ENCODE results near the gene SNX10. TPM values are rescaled to one million over a fixed set of nuclear protein-coding genes. Genes with fewer than 3 reads are reported as not detected.
A peak's percentile ranks its signal among the peaks of the same experiment; 100 is the strongest.

SNX10 gene
- polyA plus RNA-seq, 1 donor from 2014 or later, result 112 TPM

DNA sequence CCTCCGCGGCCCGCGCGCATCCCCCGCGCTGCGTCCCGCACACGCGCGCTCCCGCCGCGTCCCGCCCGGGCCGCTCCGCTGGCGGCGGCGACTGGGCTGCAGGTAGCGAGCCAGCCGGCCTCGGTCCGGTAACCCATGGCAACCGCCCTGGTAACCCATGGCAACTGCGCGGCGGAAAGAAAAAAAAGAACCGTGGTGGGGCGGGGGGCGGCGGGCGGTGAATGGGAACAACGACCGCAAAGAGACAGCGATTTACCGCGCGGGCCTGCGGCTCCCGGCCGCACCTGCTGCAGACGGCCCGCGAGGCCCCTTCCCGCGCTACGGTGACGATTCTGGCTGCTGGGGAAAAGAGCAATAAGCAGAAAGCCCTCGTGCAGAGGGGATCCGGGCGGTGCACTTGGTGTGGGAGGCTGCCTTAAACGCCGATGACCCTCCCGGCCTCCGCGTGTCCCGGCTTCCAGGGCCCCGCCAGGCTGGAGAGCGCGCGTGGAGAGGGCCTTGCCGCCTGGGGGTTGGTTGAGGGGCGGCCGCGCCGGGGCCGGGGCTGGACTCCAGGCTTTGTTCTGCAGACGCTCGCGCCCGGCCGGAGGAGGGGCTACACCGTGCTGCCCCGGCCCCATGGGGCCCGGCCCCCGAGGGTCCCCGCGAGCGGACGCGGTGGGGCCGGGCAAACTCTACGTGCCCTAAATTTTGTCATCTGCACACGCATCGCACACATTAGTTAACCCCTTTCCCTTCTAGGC lies 84.7 kb downstream of the SNX10 start:
- Mint-ChIP-seq H3K4me1 (peaks cover 2 to 5% (median 3%) of the 10 kb centered on the region in 3 donors), H3K27me3 (no peaks in the 10 kb centered on the region), H3K27ac (peak overlapping the region in 2 of 3 donors; percentile 76 to 96), H3K36me3 (peaks cover 13% of the 10 kb centered on the region), H3K9me3 (no peaks in the 10 kb centered on the region), H3K4me3 (peak overlapping the region; percentile 75 to 94 (median 90))

DNA sequence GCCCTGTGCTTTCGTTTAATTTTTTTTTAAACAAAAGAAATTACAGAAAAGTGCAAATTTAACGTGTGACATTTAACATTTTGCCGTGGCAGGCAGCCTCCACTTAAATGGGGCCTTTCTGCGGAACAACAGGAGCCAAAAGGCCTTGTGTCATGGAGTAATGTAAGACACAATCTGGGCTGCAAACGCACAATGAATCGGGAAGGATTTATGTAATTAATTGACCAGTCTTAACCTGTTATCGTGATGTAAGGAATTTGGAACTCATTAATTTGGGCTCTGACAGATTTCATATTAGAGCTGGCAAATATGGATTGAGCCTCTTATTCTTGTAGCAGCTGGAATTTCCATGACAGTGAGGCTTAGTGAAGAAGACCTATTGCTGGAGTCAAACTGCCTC lies 86.4 kb downstream of the SNX10 start:
- H3K9me3 Mint-ChIP-seq, result no peaks in the 10 kb centered on the region
- H3K27ac Mint-ChIP-seq, result no peak overlapping the region
- no peak overlapping the region for H3K4me3 Mint-ChIP-seq
- peaks cover 2 to 5% (median 3%) of the 10 kb centered on the region in 3 donors for H3K4me1 Mint-ChIP-seq
- H3K27me3 Mint-ChIP-seq, result no peaks in the 10 kb centered on the region
- H3K36me3 Mint-ChIP-seq, result peaks cover 4% of the 10 kb centered on the region

DNA sequence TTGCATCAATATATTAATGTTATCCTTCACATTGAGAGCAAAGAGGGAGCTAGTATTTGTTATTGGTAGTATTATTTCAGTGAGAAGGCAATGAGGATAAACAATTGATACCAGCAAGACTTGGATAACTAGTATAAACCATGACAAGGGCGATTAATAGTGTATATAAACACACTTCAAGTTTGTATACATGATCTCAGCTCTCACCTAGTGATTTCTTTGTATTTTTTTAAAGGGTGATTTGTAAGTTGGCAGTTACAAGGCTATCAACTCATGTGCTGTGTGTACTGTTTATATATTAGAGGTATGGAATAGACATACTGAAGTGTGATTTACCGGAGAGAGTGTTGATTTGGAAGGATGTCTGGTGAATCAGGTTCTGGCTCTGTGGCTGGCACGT lies 88.0 kb downstream of the SNX10 start:
- Mint-ChIP-seq H3K27ac (no peak overlapping the region), H3K4me1 (peaks cover 2 to 5% (median 3%) of the 10 kb centered on the region in 3 donors), H3K4me3 (no peak overlapping the region), H3K9me3 (no peaks in the 10 kb centered on the region), H3K36me3 (no peaks in the 10 kb centered on the region), H3K27me3 (no peaks in the 10 kb centered on the region)

DNA sequence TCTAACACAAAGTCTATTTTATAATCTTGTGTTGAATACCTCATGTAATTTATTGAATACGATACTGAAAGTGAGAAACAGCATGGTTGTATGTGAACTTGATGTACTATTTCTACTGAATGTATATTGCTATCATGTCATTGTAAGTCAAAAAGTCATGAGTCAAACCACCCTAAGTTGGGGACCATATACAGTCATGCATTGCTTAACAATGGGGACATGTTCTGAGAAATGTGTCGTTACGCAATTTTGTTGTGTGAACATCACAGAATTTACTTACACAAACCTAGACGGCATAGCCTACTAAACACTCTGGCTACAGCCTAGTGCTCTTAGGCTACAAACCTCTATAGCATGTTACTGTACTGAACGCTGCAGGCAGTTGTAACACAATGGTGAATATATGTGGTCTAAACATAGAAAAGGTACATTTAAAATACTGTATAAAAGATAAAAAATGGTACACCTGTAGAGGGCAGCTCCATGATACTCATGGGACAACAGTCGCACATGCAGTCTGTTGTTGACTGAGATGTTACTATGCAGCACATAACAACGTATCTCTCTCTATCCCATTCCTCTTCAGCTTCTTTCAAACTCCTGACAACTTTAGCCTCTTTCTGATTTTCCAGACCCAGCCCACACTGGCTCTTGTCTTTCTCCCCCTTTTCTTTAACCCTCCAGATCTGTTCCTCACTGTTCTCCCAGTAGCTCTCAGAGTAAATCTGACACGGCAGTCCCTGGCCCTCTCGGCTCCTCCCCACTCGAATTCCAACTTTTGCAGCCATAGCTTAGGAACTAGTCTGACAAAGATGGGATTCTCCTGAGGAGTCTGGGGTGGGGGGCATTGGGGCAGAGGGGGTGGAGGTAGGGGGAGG lies 90.1 kb downstream of the SNX10 start:
- no peaks in the 10 kb centered on the region for H3K9me3 Mint-ChIP-seq
- no peaks in the 10 kb centered on the region for H3K27me3 Mint-ChIP-seq
- H3K4me3 Mint-ChIP-seq, result no peak overlapping the region
- no peaks in the 10 kb centered on the region for H3K36me3 Mint-ChIP-seq
- no peak overlapping the region for H3K27ac Mint-ChIP-seq
- no peaks in the 10 kb centered on the region for H3K4me1 Mint-ChIP-seq

DNA sequence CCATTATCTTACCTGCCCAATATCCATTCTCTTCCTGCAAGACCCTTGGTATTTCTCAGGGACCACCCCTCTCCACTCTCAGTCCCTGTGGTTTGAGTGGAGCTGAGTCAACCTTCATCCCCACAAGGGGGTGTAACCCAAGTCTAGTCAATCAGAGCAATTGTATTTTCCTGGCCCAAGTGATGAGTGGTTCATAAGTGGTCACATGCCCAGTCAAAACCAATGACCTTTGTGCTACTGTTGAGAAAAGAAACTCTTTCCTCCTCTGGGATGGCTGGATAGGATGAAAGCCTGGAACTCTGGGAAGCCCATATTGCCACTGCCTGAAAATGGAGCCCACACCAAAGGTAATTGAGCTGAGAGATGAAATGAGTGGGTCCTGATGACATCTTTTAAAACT lies 93.6 kb downstream of the SNX10 start:
- Mint-ChIP-seq H3K4me1 (peaks cover 0 to 2% (median 0%) of the 10 kb centered on the region in 3 donors), H3K27me3 (peaks cover 5% of the 10 kb centered on the region), H3K27ac (no peak overlapping the region), H3K36me3 (peaks cover 2% of the 10 kb centered on the region), H3K9me3 (no peaks in the 10 kb centered on the region), H3K4me3 (no peak overlapping the region)

DNA sequence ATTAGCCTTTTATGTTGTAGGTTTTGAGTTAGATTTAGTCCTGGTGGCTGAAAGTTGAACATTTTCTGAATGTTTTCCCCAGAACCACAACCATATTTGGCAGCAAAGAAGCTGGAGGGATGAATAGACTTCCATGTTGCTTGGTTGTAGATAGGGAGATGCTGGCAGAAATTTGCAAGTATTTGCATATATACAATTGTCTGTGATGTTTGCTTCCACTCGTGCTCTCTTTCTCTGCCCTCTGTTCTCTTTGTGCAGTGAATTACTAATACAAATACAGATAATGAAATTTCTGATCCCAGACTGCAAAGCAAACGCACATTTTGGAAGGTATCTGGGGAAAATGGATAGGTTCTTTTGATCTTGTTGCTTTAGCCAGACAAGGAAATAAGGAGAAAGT lies 96.1 kb downstream of the SNX10 start:
- H3K9me3 Mint-ChIP-seq, result no peaks in the 10 kb centered on the region
- H3K4me3 Mint-ChIP-seq, result no peak overlapping the region
- peaks cover 8% of the 10 kb centered on the region for H3K27me3 Mint-ChIP-seq
- no peak overlapping the region for H3K27ac Mint-ChIP-seq
- H3K4me1 Mint-ChIP-seq, result peaks cover 0 to 2% (median 0%) of the 10 kb centered on the region in 3 donors
- H3K36me3 Mint-ChIP-seq, result peaks cover 2% of the 10 kb centered on the region

DNA sequence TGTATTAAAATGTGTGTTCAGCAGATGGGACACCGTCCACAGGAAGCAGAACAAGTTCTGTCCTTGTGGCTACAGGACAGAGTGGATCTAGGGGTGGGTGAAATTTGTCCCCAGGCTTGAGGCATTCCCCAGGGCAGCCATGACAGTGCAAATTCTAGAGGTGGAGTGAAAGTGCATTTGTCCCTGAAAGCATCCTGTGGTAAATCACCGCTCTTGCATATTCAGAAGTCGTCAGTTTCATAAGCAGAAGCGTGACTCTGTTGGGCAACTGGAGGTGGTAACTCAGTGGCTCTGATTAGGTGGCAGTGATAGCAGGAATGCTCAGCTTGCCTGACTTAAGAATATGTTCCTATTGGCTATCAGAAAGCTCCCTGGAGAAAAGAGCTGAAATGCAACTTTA lies 96.6 kb downstream of the SNX10 start:
- H3K4me1 Mint-ChIP-seq, result peaks cover 0 to 2% (median 0%) of the 10 kb centered on the region in 3 donors
- H3K4me3 Mint-ChIP-seq, result no peak overlapping the region
- H3K27ac Mint-ChIP-seq, result no peak overlapping the region
- peaks cover 8% of the 10 kb centered on the region for H3K27me3 Mint-ChIP-seq
- peaks cover 2% of the 10 kb centered on the region for H3K36me3 Mint-ChIP-seq
- no peaks in the 10 kb centered on the region for H3K9me3 Mint-ChIP-seq

DNA sequence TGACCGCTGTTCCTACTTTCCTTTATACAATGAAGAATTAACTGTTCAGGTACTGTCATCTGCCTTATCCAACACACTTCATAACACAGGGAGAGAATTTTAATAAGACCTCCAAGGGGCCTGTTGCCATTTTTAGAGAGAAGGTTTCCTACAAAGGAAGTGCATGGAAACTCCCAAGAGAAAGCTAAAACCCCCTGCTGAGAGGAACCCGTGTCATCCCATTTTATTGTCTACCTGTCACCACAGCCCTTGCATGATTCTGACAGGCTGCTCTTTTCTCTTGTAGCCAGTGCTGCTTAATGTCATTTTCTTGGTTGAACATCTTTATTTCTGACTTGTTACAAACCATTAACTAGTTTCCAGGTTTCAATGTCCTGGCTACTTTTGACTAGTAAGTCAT lies 98.4 kb downstream of the SNX10 start:
- Mint-ChIP-seq H3K4me3 (no peak overlapping the region), H3K4me1 (peaks cover 0 to 2% (median 0%) of the 10 kb centered on the region in 3 donors), H3K27me3 (peaks cover 12% of the 10 kb centered on the region), H3K27ac (no peak overlapping the region), H3K9me3 (no peaks in the 10 kb centered on the region), H3K36me3 (peaks cover 2% of the 10 kb centered on the region)

DNA sequence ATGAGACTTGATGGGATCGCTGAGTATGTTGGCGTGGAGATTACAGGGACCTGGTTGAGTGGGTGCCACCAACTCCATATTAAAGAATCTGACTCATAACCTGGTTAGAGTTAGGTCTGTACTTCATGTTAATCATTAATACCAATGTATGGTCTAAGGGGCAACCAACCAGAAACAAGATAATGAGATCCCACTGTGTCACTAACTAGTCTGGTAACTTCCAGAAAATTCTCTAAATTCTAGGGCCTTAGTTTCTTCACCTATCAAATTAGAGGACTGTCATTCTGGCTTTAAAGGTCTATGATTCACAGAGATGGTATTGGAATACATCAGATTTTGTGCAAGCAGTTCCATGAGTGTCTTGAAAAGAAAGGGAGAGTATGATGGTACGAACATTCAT lies 102.2 kb downstream of the SNX10 start:
- Mint-ChIP-seq H3K36me3 (peaks cover 2% of the 10 kb centered on the region), H3K27ac (peak overlapping the region in 1 of 3 donors; percentile 39), H3K4me1 (peaks cover 0 to 7% (median 7%) of the 10 kb centered on the region in 3 donors), H3K27me3 (peaks cover 10% of the 10 kb centered on the region), H3K4me3 (no peak overlapping the region), H3K9me3 (no peaks in the 10 kb centered on the region)

DNA sequence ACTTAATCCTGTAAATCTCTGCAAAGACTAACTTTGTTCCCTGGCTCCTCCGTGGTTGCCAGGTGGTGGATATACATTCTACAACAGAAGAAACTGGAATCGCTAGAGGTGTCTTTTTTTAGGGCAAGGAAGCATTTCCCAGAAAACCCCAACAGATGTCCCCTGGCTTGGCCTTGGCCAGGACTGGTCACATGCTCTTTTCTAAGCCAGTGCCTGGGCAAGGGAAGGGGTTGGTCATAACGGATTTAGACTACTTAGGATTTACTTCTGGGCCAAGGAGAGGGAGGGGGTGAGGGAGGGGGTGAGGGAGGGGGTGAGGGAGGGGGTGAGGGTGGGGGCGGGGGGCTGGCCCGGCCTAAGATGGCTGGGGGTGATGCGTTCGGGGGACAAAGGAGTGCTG lies 105.7 kb downstream of the SNX10 start:
- no peaks in the 10 kb centered on the region for H3K36me3 Mint-ChIP-seq
- H3K9me3 Mint-ChIP-seq, result no peaks in the 10 kb centered on the region
- H3K4me3 Mint-ChIP-seq, result peak overlapping the region; percentile 85 to 96 (median 90)
- peak overlapping the region; percentile 39 to 98 (median 90) for H3K27ac Mint-ChIP-seq
- H3K4me1 Mint-ChIP-seq, result peaks cover 8 to 16% (median 16%) of the 10 kb centered on the region in 3 donors
- H3K27me3 Mint-ChIP-seq, result peaks cover 4% of the 10 kb centered on the region

DNA sequence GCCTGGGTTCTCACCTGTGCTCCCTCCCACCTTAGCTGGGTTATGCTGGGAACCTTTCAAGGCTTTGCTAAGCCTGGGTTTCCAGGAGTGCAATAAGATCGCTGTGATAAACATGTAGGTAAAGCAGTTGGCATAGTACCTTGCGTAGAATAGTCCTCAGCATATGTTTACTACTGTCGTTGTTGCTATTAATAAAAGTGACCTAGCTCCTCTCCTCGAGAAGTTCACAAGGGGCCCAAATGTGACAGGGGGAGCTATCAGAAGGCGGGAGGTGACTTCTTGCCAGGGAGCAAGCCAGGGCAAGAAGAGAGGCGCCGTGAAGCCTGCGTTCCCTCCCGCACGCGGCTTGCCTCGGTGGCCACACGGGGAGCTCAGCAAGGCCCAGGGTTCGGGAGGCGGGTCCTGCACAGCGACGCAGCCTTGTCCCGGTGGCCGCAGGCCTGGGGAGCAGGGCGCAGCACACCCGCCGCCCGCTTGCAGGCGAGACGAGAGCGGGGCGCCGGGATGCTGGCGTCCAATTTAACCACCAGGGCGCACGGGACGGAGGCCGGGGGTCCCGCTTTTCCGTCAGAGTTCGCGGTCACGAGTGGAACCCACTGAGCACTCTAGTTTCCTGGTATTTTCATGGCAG lies 106.2 kb downstream of the SNX10 start:
- H3K4me3 Mint-ChIP-seq, result peak overlapping the region; percentile 85 to 96 (median 90)
- H3K9me3 Mint-ChIP-seq, result no peaks in the 10 kb centered on the region
- peaks cover 8 to 16% (median 16%) of the 10 kb centered on the region in 3 donors for H3K4me1 Mint-ChIP-seq
- peaks cover 4% of the 10 kb centered on the region for H3K27me3 Mint-ChIP-seq
- peak overlapping the region; percentile 28 to 98 (median 90) for H3K27ac Mint-ChIP-seq
- no peaks in the 10 kb centered on the region for H3K36me3 Mint-ChIP-seq

DNA sequence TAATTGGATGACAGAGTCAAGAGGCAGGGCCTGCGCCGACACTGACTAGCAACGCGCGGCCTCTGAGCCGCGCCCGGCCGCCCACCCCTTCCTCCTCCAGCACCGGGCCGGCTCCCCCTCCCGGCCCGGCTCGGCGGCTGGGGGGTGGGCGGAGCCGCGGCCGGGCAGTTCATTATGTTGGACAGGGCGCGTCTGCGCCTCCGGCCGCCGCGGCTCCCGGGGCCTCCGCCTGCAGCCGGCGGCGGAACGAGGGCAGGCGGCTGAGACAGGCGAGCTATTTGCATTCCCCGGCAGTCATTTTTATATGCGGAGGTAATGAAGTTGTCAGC lies 106.7 kb downstream of the SNX10 start:
- peaks cover 4% of the 10 kb centered on the region for H3K27me3 Mint-ChIP-seq
- H3K36me3 Mint-ChIP-seq, result no peaks in the 10 kb centered on the region
- peak overlapping the region in 2 of 3 donors; percentile 74 to 98 for H3K27ac Mint-ChIP-seq
- H3K4me3 Mint-ChIP-seq, result peak overlapping the region; percentile 85 to 97 (median 94)
- no peaks in the 10 kb centered on the region for H3K9me3 Mint-ChIP-seq
- peaks cover 8 to 16% (median 16%) of the 10 kb centered on the region in 3 donors for H3K4me1 Mint-ChIP-seq

DNA sequence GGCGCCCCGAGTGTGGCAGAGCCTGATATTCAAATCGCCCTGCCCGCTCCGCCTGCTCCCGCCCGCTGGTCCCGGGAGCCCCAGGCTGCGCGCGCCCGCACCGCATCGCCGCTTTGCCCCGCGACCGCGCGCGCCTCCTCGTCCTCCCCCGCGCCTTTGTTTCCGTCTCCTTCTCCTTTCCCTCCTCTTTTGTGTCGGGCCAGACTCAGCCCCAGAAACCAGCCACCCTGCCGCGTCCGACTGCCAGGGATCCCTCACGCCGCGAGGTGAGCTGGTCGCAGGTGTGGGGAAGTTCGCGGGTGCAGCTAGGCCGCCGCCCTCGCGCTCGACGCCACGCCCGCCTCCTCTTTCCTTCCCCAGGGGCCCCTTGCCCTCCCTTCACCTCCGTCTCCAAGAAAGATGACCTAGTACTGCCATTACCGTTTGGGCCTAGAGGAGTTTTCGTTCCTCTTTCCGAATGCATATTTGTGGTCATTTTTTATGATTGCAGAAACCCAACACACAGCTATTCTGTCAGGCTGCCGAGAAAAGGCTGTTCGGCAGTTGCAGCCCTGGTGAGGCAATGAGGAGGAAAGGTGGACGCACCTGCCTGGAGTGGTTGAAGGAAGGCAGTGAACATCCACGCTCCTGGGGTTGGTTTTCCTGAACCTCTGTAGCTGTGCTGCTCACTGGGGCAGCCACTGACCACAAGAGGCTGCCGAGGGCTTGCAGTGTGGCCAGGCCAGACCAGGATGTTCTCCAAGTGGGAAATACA lies 107.3 kb downstream of the SNX10 start:
- H3K36me3 Mint-ChIP-seq, result no peaks in the 10 kb centered on the region
- H3K27me3 Mint-ChIP-seq, result no peaks in the 10 kb centered on the region
- peak overlapping the region; percentile 79 to 97 (median 94) for H3K4me3 Mint-ChIP-seq
- no peaks in the 10 kb centered on the region for H3K9me3 Mint-ChIP-seq
- peaks cover 8 to 16% (median 16%) of the 10 kb centered on the region in 3 donors for H3K4me1 Mint-ChIP-seq
- H3K27ac Mint-ChIP-seq, result peak overlapping the region; percentile 74 to 98 (median 92)

DNA sequence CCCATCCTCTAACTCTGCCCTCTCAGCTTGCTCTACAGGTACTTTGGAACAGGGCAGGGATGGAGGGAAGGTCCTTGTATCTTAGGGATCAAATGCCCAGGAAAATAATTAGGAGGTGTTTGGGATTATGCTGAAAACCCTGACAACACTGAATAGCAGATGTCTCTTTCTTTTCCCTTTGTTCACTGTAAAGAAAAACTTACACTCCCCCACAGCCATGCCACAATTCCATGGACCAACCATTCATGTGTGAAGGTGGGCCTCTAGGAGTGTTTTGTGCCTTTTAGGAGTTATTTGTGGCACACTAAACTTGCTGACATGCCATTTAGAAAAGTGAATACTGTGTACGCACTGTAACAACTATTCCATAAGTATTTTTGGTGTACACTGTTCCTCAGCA lies 108.1 kb downstream of the SNX10 start:
- no peaks in the 10 kb centered on the region for H3K36me3 Mint-ChIP-seq
- no peak overlapping the region for H3K27ac Mint-ChIP-seq
- no peaks in the 10 kb centered on the region for H3K27me3 Mint-ChIP-seq
- H3K4me1 Mint-ChIP-seq, result peaks cover 8 to 16% (median 16%) of the 10 kb centered on the region in 3 donors
- peak overlapping the region in 3 of 4 donors; percentile 34 to 92 (median 85) for H3K4me3 Mint-ChIP-seq
- H3K9me3 Mint-ChIP-seq, result no peaks in the 10 kb centered on the region
